ENCODE results near the gene TSPAN19.

DNA sequence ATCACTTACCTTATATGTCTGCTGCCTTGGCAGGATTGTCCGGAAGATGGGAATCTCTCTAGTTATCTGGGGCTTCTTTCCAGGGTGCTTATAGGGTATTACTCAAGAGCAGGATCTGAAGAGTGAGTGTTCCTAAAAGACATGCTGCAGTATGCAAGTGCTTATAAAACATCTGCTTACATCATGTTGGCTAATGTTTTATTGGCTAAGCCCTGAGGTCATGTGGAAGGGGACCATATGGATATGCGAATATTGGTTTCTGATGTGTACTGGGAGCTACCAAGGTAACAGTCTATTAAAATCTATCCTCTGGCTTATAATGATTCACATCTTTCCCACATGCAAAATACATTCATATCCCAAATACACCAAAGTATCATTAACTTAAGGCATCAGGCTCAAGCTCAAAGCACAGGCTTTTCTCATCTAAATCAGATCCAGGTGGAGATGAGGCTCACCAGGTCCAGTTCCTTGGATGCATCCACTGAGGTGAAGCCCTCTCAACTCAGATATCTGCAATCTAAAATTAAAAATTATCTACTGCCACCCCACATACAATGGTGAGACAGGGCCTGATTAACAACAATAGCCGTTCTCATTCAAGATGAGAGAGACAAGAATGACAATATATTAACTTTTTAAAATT is 29.9 kb upstream of the TSPAN19 start:
- TF ChIP-seq CTCF (IDR thresholded peaks at IDR 0.05) = no peak
- no peak for TF ChIP-seq JUND (IDR thresholded peaks at IDR 0.05)
- TF ChIP-seq EZH2phosphoT487 (IDR thresholded peaks at IDR 0.05; ENCODE audit: borderline replicate concordance, low read depth) = no peak
- TF ChIP-seq, protein P1, sequence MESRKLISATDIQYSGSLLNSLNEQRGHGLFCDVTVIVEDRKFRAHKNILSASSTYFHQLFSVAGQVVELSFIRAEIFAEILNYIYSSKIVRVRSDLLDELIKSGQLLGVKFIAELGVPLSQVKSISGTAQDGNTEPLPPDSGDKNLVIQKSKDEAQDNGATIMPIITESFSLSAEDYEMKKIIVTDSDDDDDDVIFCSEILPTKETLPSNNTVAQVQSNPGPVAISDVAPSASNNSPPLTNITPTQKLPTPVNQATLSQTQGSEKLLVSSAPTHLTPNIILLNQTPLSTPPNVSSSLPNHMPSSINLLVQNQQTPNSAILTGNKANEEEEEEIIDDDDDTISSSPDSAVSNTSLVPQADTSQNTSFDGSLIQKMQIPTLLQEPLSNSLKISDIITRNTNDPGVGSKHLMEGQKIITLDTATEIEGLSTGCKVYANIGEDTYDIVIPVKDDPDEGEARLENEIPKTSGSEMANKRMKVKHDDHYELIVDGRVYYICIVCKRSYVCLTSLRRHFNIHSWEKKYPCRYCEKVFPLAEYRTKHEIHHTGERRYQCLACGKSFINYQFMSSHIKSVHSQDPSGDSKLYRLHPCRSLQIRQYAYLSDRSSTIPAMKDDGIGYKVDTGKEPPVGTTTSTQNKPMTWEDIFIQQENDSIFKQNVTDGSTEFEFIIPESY (IDR thresholded peaks at IDR 0.05; ENCODE audit: borderline replicate concordance, low read depth) = no peak
- TF ChIP-seq EP300 (IDR thresholded peaks at IDR 0.05; ENCODE audit: borderline replicate concordance in 1 of 2, low read depth in 1 of 2, low read length in 1 of 2) = peak in 1 of 2 experiments; percentile 63; a peak in 2 of 4 replicates
- TF ChIP-seq MXI1 (IDR thresholded peaks at IDR 0.05; ENCODE audit: low read depth, low read length) = no peak
- no peak for TF ChIP-seq REST (IDR thresholded peaks at IDR 0.05; ENCODE audit: low read depth, low read length)
- no peak for TF ChIP-seq RXRA (IDR thresholded peaks at IDR 0.05; ENCODE audit: borderline replicate concordance, low read depth)

Data from SK-N-SH (cell line).